ENCODE results near the gene SORCS2.

Gene SORCS2

DNA sequence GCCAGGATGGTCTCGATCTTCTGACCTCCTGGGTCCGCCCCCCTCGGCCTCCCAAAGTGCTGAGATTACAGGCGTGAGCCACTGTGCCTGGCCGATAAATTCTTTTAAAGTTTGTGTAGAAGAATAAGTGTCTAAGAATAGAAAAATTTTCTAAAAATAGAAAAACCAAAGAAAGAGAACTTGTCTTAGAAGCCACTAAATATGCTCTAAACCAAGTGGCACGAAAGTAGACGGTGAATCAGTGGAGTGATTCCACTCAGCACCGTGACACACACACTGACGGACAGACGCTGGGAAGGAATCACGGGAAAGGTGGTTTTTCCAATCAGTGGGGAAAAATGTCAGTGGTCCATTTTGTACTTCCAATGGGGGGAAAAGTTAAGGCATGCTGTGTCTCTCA lies 315.0 kb downstream of the SORCS2 start:
- DNase-seq (ENCODE audit: low read depth in 2 of 2): no peak

DNA sequence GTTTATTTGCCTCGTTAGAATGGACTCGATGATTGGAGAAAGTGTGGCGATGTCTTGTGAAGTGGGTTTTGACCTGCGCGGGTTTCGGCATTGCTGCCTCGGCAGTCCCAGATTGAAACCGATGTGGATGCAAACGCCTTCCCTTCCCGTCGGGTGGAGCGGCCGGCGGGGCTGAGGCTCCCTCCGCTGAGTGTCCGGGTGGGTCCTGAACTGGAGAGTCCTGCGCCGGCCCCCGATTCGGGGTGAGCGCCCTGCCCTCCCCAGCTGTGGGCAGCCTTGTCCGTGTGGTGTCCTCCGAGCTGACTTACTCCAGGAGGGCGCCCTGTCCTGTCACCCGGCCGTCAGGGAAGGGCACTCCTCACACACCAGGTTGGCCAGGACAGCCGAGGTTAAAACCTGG lies 317.7 kb downstream of the SORCS2 start:
- DNase-seq (ENCODE audit: low read depth in 2 of 2): no peak

DNA sequence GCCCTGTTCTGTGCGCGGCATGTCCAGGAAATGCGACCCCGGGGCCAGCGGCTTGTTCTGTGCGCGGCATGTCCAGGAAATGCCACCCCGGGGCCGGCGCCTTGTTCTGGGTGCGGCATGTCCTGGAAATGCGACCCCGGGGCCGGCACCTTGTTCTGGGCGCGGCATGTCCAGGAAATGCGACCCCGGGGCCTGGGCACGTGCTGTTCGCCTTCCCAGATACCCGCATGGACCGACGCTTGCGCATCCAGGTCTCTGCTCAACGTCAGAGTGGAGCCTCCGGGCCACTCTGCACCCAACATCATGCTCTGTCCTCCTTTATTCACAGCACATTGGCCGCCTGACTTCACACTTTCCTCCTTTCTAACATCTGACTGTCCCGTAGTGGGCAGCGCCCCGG lies 318.2 kb downstream of the SORCS2 start:
- DNase-seq (ENCODE audit: low read depth in 2 of 2): no peak

DNA sequence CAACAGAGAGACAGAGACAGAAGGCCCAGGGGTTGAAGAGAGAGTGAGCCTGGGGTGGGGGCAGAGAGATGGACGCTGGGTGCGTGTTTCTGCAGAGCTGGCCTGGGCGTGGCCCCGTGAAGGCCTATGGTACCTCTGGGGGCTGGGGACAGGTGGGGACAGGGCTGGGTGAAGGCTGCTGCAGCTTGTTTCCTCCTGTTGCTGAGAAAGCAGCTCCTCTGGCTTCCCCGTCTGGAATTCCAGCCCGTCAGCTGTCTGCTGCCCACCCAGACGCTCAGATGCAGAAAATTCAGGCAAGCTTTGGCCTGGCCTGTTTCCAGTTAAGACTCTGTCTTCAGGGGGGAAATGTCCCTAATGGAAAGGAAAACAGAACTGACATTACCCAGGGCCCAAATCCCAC lies 319.2 kb downstream of the SORCS2 start:
- DNase-seq (ENCODE audit: low read depth in 2 of 2): no peak

DNA sequence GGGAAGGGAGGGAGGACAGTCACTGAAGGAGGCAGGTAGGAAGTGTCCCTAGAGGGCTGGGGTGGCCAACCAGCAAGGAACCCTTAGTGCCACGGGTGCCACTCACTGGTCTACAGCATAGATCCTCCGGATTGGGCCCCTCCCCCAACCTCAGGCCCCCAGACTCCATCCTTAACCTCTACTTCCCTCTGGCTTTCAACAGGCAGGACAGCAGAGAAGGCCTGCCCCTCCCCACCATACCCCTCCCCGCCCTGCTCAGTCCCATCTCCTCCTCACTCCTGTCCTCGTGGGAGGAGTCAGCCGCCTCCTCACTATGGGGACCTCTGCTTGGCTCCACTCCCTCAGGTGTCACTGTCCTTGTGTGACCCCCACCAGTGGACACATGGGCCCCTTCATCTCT lies 320.1 kb downstream of the SORCS2 start:
- DNase-seq (ENCODE audit: low read depth in 2 of 2): no peak

DNA sequence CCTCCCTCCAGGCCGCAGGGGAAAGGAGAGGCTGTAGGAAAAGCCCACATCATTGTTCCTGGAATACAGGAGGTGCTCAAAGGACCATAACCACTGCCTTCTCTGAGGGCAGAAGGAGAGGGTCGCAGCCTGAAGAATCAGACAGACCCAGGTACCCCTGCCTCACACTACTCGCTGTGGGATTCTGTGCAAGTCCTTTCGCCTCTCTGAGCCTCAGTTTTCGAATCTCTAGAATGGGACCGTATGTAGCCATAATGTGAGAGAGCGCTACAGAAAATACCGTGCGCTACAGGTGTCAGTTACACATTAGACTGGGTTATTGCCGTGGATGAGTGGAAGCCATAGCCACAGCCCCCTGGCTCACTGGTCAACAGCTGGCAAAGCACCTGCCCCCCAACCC lies 320.6 kb downstream of the SORCS2 start:
- no peak for DNase-seq (ENCODE audit: low read depth in 2 of 2)

DNA sequence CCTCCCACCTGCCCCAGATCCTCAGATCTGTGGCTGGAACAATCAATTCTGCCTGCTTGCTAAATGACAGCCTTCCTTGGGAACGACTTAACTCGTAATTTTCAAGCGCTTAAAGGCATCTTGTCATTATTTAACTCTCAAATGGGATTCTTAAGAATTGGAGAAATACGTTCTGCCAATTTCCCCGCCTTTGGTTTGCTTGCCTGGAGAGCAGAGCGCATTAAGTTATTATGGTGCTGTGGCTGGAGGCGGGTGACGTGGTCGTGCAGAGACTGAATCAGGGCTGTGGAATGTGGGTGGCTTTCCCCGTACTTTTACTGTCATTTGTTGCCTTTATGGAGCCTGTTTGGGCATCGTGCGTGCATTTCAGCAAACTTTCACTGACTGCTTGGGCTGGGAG lies 321.3 kb downstream of the SORCS2 start:
- peak in 1 of 2 experiments; percentile 16 for DNase-seq (ENCODE audit: low read depth in 2 of 2)

DNA sequence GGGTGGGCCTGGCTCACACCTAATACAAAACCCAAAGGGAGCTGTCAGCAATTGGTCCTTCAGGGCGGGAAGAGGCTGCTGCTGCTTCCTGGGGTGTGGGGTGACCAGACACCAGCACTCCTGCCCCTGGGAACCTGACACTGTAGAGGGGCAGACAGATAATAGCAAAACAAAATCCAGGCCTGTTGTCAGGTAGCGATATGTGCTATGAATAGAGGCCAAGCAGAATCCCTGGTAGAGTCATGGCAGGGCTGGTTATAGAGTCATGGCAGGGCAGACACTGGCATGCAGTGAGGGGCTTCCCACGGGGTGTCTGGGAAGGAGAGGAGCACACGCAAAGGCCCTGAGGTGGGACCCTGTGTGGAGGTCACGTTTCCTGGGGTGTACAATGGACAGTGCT lies 321.9 kb downstream of the SORCS2 start:
- no peak for DNase-seq (ENCODE audit: low read depth in 2 of 2)

DNA sequence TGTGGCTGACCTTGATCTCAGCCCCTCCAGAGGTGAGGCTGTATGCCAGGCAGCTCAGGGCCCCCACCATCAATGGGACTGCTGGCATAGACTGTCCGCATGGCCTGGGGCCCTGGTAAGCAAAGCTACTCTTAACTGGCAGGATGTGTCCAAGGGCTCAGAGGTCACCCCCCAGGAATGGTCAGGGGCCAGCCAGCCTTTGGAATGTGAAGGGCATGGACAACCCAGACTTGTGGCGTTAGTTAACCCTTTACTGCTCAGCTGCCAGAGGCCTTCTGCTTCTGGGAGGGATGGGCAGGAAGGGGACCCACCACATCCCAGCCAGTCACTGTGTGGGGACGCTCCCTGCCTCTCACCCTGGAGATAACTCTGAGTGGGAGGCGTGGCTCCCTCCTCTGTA lies 322.5 kb downstream of the SORCS2 start:
- no peak for DNase-seq (ENCODE audit: low read depth in 2 of 2)

DNA sequence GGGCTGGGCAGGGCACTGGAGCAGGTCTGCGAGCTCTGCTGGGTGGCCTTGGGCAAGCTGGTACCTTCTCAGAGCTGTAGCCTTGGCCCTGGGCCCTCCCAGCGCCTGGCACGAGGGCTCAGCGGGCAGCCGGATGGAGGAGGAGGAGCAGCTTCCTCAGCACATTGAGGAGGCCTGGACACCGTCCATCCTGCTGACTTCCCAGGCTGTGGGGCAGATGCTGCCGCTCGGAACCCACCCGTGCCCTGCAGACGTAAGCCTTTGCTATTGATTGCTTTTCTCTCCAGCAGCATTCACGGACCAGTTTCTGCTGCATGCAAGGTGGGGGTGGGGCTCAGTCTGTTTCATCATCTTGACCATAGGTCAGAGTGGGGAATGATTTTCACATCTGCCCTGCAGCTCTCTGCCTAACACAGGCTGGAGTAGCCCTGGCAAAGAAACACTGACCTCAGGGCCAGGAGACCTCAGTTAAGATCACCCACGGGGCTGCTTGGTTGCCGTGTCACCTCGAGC lies 323.1 kb downstream of the SORCS2 start:
- no peak for DNase-seq (ENCODE audit: low read depth in 2 of 2)

DNA sequence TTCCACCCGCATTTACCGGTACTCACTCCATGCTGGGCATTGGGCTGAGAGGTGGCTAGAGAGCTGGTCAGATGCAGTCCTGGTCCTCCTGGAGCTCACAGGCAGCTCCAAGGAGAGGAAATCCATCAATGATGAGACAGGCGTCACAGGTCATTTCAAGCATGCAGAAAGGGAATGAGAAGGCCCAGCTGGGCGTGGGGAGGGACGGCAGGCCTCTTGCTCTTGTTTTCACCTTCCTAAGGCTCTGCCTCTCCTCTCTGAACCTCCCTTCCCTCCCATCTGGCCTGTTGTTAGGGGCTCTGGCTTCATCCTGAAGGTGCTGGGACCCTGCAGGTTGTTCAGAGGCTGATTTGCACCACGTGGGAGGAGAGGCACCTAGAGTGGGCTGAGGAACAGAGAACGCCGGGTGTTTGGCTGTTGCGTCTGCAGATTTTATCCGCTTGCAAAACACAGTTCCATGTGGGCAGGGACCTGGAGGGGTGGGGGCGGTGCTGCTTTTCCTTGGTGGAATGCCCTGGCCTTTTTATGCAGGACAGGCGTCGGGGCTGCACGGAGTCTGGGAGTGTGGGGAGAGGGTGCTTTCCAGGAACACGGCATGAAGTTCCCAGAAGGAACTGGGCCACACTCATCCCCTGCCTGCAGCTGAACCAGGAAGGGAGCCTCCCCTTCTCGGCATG lies 323.9 kb downstream of the SORCS2 start:
- DNase-seq (ENCODE audit: low read depth in 2 of 2): no peak

DNA sequence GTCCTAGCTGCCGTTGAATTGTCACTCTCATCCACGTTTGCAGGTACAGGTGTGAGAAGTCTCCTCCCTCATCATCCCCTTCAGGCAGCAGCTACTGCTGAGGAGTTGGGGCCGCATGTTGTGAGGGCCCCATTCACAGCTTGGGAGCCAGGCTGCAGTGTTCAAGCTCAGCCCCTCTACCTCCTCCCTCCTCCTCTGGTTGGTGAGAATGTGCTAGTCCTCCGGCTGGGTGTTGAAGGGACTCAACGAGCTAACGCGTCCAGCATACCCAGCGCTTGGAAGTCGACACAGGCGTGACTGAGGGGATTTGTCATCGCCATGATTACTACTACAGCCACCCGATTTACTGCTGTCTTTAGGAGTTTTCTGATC lies 324.4 kb downstream of the SORCS2 start:
- DNase-seq (ENCODE audit: low read depth in 2 of 2): no peak

DNA sequence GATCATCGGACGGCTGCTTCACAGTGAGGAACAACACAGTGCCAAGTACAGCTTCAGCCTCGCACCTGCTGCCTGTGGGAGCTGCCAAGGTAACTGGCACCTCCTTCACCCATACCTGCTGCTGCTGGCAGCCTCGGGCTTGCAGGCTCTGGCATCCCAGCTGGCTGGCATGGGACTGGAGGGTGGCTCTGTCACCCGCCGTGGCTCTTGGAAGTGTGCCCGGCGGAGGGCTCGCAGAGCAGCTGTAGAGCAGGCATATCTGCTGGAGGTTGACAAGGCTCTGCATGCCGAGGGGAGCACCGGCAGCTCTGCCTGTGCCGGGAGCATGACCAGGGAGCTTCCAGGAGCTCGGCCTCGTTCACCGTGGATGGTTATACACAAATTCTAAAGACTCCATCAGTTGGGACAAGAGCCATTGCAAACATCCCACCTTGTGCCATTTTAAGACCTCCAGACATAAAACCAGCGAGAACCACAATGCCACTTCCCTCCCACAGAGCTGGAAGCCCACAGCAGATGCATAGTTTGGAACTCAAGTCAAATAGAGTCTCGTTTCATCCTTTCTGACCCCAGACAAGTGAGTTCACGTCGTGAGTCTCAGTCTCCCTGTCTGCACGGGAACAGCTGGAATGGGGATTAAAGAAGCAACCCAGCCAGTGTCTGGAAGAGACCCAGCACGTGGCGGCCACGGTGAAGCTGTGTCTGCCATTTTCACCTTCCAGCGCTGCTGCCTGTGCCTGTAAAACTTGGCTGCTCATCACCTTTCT lies 326.7 kb downstream of the SORCS2 start:
- no peak for DNase-seq (ENCODE audit: low read depth in 2 of 2)

DNA sequence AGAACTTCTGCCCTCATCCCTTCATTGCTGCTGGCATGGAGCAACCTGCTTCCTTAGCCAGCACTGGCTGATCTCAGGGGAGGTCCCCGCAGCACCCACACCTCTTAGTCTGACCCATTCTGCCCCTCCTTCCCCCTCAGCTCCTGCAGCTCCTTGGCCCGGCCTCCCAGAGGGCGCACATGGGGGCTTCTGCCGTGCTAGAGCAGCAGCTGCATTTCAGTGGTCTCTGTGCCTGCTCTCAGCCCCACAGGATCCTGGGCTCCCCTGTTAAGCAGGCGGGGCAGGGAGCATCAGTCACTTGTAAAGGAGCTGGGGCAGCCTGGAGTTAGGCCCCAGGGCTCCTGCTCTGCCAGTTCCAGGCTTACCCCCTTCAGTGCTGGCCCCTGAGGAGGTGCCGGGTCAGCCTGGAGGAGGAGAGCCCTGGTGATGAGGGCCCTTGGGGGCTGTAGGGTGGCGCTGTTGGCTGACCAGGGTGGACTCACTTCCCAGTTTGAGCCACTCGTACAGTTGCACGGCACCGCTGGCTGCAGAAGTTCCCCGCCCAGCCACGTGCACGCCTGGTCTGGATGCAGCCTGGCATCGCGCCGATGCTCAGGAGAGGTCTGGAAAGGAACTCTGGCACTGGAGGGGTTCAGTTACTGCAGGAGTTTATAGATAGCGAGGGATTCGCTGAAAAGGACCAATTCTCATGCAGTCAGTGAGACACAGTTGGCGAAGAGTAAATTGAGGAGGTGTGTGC lies 327.5 kb downstream of the SORCS2 start:
- no peak for DNase-seq (ENCODE audit: low read depth in 2 of 2)

DNA sequence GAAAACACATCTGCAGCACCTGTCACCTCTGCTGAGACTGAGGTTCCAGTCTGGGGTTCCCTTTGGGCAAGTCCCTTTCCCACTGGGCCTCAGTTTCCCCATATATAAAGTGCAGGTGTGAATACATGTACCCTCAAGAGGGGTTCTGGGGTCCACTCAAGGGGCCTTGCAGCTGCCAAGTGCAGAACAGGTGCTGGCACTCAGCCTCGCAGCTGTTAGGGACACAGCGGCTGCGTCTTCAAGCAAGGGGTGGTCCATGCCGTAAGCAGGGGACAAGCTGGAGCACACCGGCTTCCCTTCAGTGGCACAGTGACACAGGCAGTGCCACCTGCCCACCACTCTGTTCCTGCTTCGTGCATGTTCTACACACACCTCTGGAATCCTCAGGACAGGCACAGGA lies 329.3 kb downstream of the SORCS2 start:
- DNase-seq (ENCODE audit: low read depth in 2 of 2): no peak

DNA sequence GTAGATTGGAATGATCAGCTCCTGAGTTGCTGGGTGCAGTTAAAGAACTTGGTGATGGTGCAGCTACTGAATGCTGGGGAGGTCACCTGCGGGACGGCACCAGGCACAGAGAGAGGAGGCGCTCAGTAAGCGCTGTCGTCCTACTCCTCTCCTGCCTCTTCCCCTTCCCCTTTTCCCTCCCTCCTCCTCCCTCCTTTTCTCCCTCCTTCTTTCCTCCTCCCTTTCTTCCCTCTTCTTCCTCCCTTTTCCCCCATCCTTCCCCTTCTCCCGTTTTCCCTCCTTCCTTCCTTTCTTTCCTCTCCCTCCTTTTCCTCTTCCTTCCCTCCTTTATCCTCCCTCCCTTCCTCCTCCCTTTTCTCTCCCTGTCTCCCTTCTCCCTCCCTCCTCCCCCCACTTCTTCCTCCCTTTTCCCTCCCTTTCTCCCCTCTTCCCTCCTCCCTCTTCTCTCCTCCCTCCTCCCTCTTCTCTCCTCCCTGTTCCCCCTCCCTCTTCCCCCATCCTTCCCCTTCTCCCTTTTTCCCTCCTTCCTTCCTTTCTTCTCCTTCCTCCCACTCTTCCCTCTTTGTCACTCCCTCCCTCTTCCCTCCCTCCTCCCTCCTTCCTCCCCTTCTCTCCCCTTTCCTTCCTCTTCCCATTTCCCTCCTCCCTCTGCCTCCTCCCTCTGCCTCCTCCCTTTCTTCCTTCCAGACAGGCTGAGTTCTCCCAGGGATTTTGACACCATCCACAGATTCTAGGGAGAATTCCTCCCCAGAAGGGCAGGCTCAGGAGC lies 330.3 kb downstream of the SORCS2 start:
- DNase-seq (ENCODE audit: low read depth in 2 of 2): no peak

DNA sequence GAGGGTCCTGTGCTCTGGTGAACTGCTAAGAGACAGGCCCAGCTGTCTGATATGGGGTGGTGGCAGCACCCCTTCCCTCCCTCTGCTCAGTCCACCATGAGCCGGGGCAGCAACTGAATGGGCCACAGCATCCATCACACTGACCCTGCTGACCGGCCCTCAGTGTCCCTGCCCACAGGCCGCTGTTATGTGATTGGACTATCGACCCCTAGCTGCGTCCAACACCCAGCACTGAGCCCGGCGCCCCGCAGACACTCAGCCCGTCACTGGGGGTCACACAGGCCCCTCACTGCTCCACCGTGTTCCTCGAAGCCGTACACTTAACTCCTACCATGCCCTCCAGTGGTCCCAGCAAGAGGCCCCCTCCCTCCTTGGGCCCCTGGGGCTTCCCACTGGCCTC lies 331.2 kb downstream of the SORCS2 start:
- no peak for DNase-seq (ENCODE audit: low read depth in 2 of 2)

DNA sequence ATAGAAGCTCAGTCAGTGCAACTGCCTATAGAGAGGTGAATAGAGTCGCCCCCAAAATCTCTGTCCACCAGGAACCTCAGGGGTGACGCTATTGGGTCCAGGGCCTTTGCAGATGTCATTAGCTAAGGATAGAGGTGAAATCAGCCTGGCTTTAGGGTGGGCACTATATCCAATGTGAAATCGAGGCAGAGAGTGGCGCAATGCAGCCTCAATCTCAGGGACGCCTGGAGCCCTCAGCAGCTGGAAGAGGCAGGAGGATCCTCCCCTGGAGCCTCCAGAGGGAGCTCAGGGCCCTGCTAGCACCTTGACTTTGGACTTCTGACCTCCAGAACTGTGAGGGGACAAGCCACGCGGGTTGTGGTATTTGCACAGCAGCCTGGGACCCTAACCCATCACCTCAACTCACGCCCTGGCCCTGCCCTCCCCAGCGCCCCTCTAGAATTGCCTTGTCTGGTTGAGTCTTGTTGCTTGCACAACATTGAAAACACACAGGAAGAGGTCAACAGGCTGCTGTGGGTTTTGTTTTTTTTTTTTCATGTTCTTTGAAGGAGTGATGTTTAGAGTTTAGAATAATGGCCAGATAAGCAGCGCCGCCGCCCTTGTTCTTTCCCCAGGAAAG lies 331.8 kb downstream of the SORCS2 start:
- no peak for DNase-seq (ENCODE audit: low read depth in 2 of 2)

DNA sequence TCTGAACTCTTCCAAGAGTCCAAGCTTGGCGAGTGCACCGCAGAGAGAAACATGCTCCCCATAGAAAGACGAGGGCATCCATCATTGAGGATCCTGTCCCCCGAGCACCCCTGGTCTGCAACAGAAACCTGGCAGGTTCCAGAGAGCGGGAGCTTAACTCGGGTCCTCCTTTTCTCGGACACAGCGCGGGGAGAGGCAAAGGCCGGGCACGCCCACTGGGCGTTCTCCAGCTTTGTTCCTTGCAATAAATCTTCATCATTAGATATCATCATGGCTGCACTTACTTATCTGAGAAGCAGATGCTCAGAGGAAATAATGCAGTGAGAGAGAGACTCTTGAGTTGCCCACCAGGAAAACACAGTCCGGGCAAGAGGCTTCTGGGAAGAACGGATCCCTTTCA lies 332.5 kb downstream of the SORCS2 start:
- no peak for DNase-seq (ENCODE audit: low read depth in 2 of 2)

DNA sequence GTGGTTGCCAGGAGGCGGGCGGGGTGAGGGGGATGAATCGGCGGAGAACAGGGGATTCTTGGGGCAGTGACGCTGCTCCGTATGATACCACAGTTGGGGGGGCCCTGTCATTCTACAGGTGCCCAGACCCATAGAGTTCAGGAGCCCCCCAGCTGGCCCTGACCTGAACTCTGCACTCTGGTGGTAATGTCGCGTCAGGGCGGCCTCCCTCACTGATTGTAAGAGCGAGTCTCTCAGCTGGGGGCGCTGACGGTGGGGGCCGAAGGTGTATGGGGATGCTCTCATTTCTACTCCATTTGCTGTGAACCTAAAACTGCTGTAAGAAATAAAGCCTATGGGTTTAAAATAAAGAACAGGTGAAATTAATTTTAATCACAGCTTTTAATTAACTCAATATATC lies 334.2 kb downstream of the SORCS2 start:
- DNase-seq (ENCODE audit: low read depth in 2 of 2): no peak

DNA sequence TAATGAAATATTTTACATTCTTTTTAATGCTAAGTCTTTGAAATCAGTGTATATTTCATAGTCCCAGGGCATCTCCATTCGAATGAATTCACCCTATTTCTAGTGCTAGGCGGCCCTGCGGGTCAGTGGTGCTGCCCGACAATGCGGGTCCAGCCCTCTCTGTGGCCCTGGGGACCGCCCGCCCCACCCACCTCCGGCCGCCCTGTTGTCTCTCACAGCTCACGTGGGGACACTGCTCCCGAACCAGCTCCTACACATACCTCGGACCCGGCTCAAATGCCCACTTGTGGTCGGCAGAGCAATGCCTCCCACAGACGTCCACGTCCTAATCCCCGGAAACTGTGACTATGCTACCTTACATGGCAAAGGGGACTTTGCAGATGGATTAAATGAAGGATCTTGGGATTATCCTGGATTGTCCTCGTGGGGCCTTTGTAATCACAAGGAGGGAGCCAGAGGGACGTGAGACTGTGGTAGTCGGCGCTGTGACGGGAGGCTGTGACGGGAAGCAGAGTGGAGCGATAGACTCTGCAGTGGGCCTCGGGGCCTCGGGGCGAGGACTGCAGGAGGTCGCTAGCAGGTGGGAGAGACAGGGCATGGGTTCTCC lies 334.7 kb downstream of the SORCS2 start:
- DNase-seq (ENCODE audit: low read depth in 2 of 2): no peak
